Activated T-cell treated with anti-CD3 and anti-CD28 coated beads for 4 hours (primary cell): Measurements from ENCODE around the gene S100Z.
"Not testable (repeated sequence)": the region's sequence is repeated elsewhere in the genome, so short reads cannot be mapped to it uniquely, and the experiment has no call there.

ENCODE experiments used
- DNase-seq: peaks from one replicate; pipeline ENCODE4 v3.0.0-alpha.2; 2020

Gene S100Z

GRCh38 chr5:76888733-76889300 lies 39.0 kb downstream of the S100Z start:
- no peak for DNase-seq

GRCh38 chr5:76893294-76893693 lies 43.5 kb downstream of the S100Z start:
- no peak for DNase-seq

GRCh38 chr5:76896196-76896595 lies 46.4 kb downstream of the S100Z start:
- DNase-seq = no peak

- DNase-seq = no peak
These were observed 51.7 kb downstream of the S100Z start for GRCh38 chr5:76901522-76901921.

GRCh38 chr5:76908166-76908565 lies 58.4 kb downstream of the S100Z start:
- DNase-seq = no peak

- DNase-seq = not testable (repeated sequence)
These were observed 60.6 kb downstream of the S100Z start for GRCh38 chr5:76910344-76910933.

GRCh38 chr5:76914671-76915070 lies 64.9 kb downstream of the S100Z start:
- not testable (repeated sequence) for DNase-seq

- DNase-seq = no peak
These were observed 68.7 kb downstream of the S100Z start for GRCh38 chr5:76918539-76918938.

GRCh38 chr5:76920491-76920890 lies 70.7 kb downstream of the S100Z start:
- no peak for DNase-seq

GRCh38 chr5:76926329-76927105 lies 76.7 kb downstream of the S100Z start:
- no peak for DNase-seq

- DNase-seq = no peak
These were observed 78.1 kb downstream of the S100Z start for GRCh38 chr5:76927961-76928360.

- no peak for DNase-seq
These were observed 80.3 kb downstream of the S100Z start for GRCh38 chr5:76930083-76930482.

GRCh38 chr5:76938177-76938576 lies 88.4 kb downstream of the S100Z start:
- no peak for DNase-seq

GRCh38 chr5:76941000-76941399 lies 91.2 kb downstream of the S100Z start:
- no peak for DNase-seq

GRCh38 chr5:76941442-76941841 lies 91.6 kb downstream of the S100Z start:
- no peak for DNase-seq

- DNase-seq = no peak
These were observed 92.8 kb downstream of the S100Z start for GRCh38 chr5:76942581-76942980.

GRCh38 chr5:76943006-76943405 lies 93.2 kb downstream of the S100Z start:
- no peak for DNase-seq

- DNase-seq = no peak
These were observed 94.8 kb downstream of the S100Z start for GRCh38 chr5:76944638-76945037.

GRCh38 chr5:76945238-76945637 lies 95.4 kb downstream of the S100Z start:
- not testable (repeated sequence) for DNase-seq

GRCh38 chr5:76946090-76946489 lies 96.3 kb downstream of the S100Z start:
- no peak for DNase-seq

- no peak for DNase-seq
These were observed 97.3 kb downstream of the S100Z start for GRCh38 chr5:76947082-76947503.

- DNase-seq = no peak
These were observed 103.2 kb downstream of the S100Z start, which contains the start of gene CRHBP for GRCh38 chr5:76952795-76953536. TSS of gene CRHBP (plus strand) at chr5:76953045. CDS start at chr5:76953135, 90 bp downstream.
